K562 (cell line): Measurements from ENCODE around the gene MEX3D. TPM values are rescaled to one million over a fixed set of nuclear protein-coding genes. Genes with fewer than 3 reads are reported as not detected.

Source experiments
- ATAC-seq: fragments of 200-7000 bp; cut with Tn5 transposase; 3 replicates; pipeline ENCODE4 v1.9.1; 2020; ENCODE audit warnings: moderate library complexity
- BruUV-seq: library from RNA; stranded (reverse); fragments of 400-500 nt; replicated peaks from 2 replicates; lab custom pipeline; 2021; lab: Mats Ljungman, UMichigan
- CTCF ChIA-PET: fragments of 300-600 bp; formaldehyde crosslinking; extraction: SDS; loops from one replicate; lab custom pipeline; 2021; ENCODE audit warnings: low intra/inter-chr PET ratio; lab: Yijun Ruan, JAX
- POLR2A ChIA-PET: fragments of 300-600, 350-650 bp; sonication (Branson Sonifier 250); formaldehyde crosslinking; extraction: SDS; loops from one replicate; lab custom pipeline; 2021; ENCODE audit warnings: antibody characterized with exemption, inconsistent platforms; lab: Yijun Ruan, JAX
- DNase-seq, 4 experiments: peaks; one replicate each; pipeline versions ENCODE4 v3.0.0 to v3.0.0-alpha.2; 2011 to 2018; ENCODE audit warnings: low spot score in 3 of 4, mixed read lengths in 3 of 4; ENCODE audit errors: extremely low read depth in 1 of 4
- FAIRE-seq: peaks from 2 replicates; lab custom pipeline; 2011; peaks lifted over from hg19 to GRCh38; lab: Jason Lieb, UNC
- H2AFZ ChIP-seq: 2 replicates; pipeline ENCODE4 v1.6.0; 2011; ENCODE audit warnings: low read depth, low read length, control low read depth, inconsistent platforms
- H3K27ac ChIP-seq: fragments of 200-600 bp; 3 replicates; pipeline ENCODE4 v1.8.0; 2011; ENCODE audit warnings: low read depth, mild to moderate bottlenecking, control low read depth, inconsistent platforms, low read length, moderate library complexity, mixed read lengths; ENCODE audit errors: extremely low read depth
- H3K27me3 ChIP-seq, 2 experiments: fragments of 300-600 bp in 1 of 2; 2 replicates in 1 of 2; 3 replicates in 1 of 2; pipeline versions ENCODE4 v1.6.0 to v1.8.0; 2011; ENCODE audit warnings: inconsistent platforms in 2 of 2, low read length in 2 of 2, mild to moderate bottlenecking in 1 of 2, mixed read lengths in 1 of 2, moderate library complexity in 1 of 2; ENCODE audit not compliant: control insufficient read depth in 2 of 2, insufficient read depth in 2 of 2
- H3K36me3 ChIP-seq: fragments of 300-600 bp; 3 replicates; pipeline ENCODE4 v1.8.0; 2011; ENCODE audit warnings: mild to moderate bottlenecking, low read length, inconsistent platforms; ENCODE audit not compliant: control insufficient read depth, insufficient read depth
- H3K4me1 ChIP-seq, 2 experiments: fragments of 200-600 bp in 1 of 2; replicated peaks in 1 of 2; 2 replicates in 1 of 2; 3 replicates in 1 of 2; pipeline versions ENCODE4 v1.5.1 to v1.8.0; 2011; ENCODE audit warnings: inconsistent platforms in 2 of 2, low read length in 2 of 2, mild to moderate bottlenecking in 1 of 2, mixed read lengths in 1 of 2, moderate library complexity in 1 of 2; ENCODE audit not compliant: control insufficient read depth in 2 of 2, insufficient read depth in 2 of 2
- H3K4me2 ChIP-seq: 2 replicates; pipeline ENCODE4 v1.6.1; 2011; ENCODE audit warnings: low read length, control low read depth, inconsistent platforms, mixed read lengths; ENCODE audit not compliant: insufficient read depth
- H3K4me3 ChIP-seq: fragments of 200-600 bp; sonication (generic), shearing (Covaris generic); 2 replicates; pipeline ENCODE4 v1.5.1; 2016; ENCODE audit warnings: control low read depth, inconsistent platforms
- H3K79me2 ChIP-seq: fragments of 200-600 bp; 3 replicates; pipeline ENCODE4 v1.8.0; 2011; ENCODE audit warnings: low read length, inconsistent platforms; ENCODE audit not compliant: control insufficient read depth, insufficient read depth
- H3K9ac ChIP-seq, 2 experiments: 2 replicates each; pipeline versions ENCODE4 v1.6.0 to v1.6.1; 2011; ENCODE audit warnings: low read depth in 2 of 2, low read length in 2 of 2, control low read depth in 1 of 2, inconsistent platforms in 1 of 2, mild to moderate bottlenecking in 1 of 2, mixed read lengths in 1 of 2; ENCODE audit not compliant: insufficient read depth in 1 of 2
- H3K9me1 ChIP-seq: one replicate; pipeline ENCODE4 v1.6.0; 2011; ENCODE audit warnings: inconsistent platforms, mild to moderate bottlenecking, low read length, moderate library complexity; ENCODE audit not compliant: control insufficient read depth, insufficient read depth
- H3K9me3 ChIP-seq: replicated peaks from 2 replicates; pipeline ENCODE4 v1.5.1; 2011; ENCODE audit warnings: low read depth, low read length, inconsistent platforms; ENCODE audit not compliant: control insufficient read depth, insufficient read depth
- H4K20me1 ChIP-seq: replicated peaks from 2 replicates; pipeline ENCODE4 v1.6.1; 2011; ENCODE audit warnings: low read length, inconsistent platforms, mixed read lengths; ENCODE audit not compliant: control insufficient read depth, insufficient read depth
- CSDE1 ChIP-seq, 2 experiments: fragments of 450-650 bp; IDR thresholded peaks; 2 replicates each; pipeline ENCODE4 v1.6.1; 2016; ENCODE audit warnings: mild to moderate bottlenecking in 1 of 2
- FIP1L1 ChIP-seq: fragments of 200-400 bp; formaldehyde crosslinking; IDR thresholded peaks from 2 replicates; pipeline ENCODE4 v1.6.1; 2018; ENCODE audit warnings: mild to moderate bottlenecking, low read depth, low read length; ENCODE audit not compliant: poor library complexity, severe bottlenecking
- FOXA1 ChIP-seq: fragments of 450-650 bp; IDR thresholded peaks from 2 replicates; pipeline ENCODE4 v1.6.1; 2016; ENCODE audit warnings: mild to moderate bottlenecking, borderline replicate concordance
- NRF1 ChIP-seq, 2 experiments: fragments of 450-650 bp; IDR thresholded peaks in 1 of 2; conservative IDR thresholded peaks in 1 of 2; 2 replicates each; pipeline ENCODE4 v1.6.1; 2014; ENCODE audit warnings: mild to moderate bottlenecking in 2 of 2
- POLR2B ChIP-seq: fragments of 450-650 bp; IDR thresholded peaks from 2 replicates; pipeline ENCODE4 v1.6.1; 2018; ENCODE audit warnings: low read depth; ENCODE audit not compliant: partially characterized antibody
- TCF15 ChIP-seq: fragments of 250-450 bp; sonication (Bioruptor Pico); IDR thresholded peaks from 2 replicates; pipeline ENCODE4 v1.8.0; 2022; ENCODE audit warnings: moderate library complexity, mild to moderate bottlenecking, inconsistent platforms
- USF2 ChIP-seq: sonication (generic); formaldehyde crosslinking; IDR thresholded peaks from 2 replicates; pipeline ENCODE4 v1.5.0; 2020; ENCODE audit warnings: missing genetic modification reagents
- ZBTB33 ChIP-seq: sonication (generic); formaldehyde crosslinking; IDR thresholded peaks from 2 replicates; pipeline ENCODE4 v1.8.1; 2023; ENCODE audit warnings: mild to moderate bottlenecking, missing genetic modification reagents
- WGBS: fragments of 100-300 bp; shearing (Covaris generic); methylation state at CpG from one replicate; pipeline ENCODE4 v1.1.6; 2016; ENCODE audit warnings: low coverage, mixed read lengths; ENCODE audit not compliant: insufficient coverage; ENCODE audit errors: missing lambda C conversion rate; 5-methylcytosine and 5-hydroxymethylcytosine counted together
- in situ Hi-C: fragments of 300-500 bp; cut with MboI; formaldehyde crosslinking; loops from 4 replicates; pipeline ENCODE4 v1.15.0; 2018; ENCODE audit warnings: inconsistent platforms, mixed read lengths
- intact Hi-C: fragments of 100-400 bp; cut with micrococcal nuclease; formaldehyde crosslinking; loops from 2 replicates; pipeline ENCODE4 v1.14.2; 2022
- polyA plus RNA-seq, 8 experiments: library from polyadenylated mRNA; depleted of rRNA in 4 of 8; stranded (reverse) in 5 of 8; unstranded in 3 of 8; fragments of >200 nt; fragmentation: Nextera tagmentation in 2 of 8; fragmentation: Illumina TruSeq in 1 of 8; extraction: Ambion mirVana in 2 of 8; extraction: Trizol in 1 of 8; gene quantifications; 2 replicates each; pipeline versions ENCODE4 v1.2.1 to v1.2.3, GENCODE V29; 2011 to 2014; ENCODE audit warnings: inconsistent platforms in 1 of 8, missing spikeins in 1 of 8
- total RNA-seq, 7 experiments: library from RNA; depleted of rRNA in 6 of 7; stranded (reverse); fragments of >200 nt in 6 of 7; fragmentation: Illumina TruSeq in 2 of 7; extraction: Trizol in 2 of 7; gene quantifications; 2 replicates each; pipeline versions ENCODE4 v1.2.1 to v1.2.3, GENCODE V29; 2011 to 2021; ENCODE audit warnings: low replicate concordance in 1 of 7

MEX3D gene
- total and polyA plus RNA-seq, 9 of the 15 experiments (the other 6 are each of a cell fraction or from before 2014, with no cell fraction given) = 1.7 to 39.3 (median 5.7) TPM

GRCh38 chr19:1568320-1569019, at the start of gene MEX3D (continued):
- TF ChIP-seq FIP1L1 (peak; percentile 25), NRF1 (conservative IDR thresholded peaks at IDR 0.05 in 1 of 2, IDR thresholded peaks at IDR 0.05 in 1 of 2) (peak in 1 of 2 experiments; percentile 61; a peak in 1 of 4 replicates), USF2 (CRISPR knock-in tag) (peak; percentile 64)

GRCh38 chr19:1616875-1617274, 48.8 kb upstream of the MEX3D start:
- DNase-seq = no peak
- in situ Hi-C loops = no loop called here
- BruUV-seq = no TSS peak
- H2AFZ ChIP-seq = no peak overlapping the region
- H3K4me1 ChIP-seq = peaks cover 0 to 59% of the 10 kb centered on the region in 2 experiments; a peak in 2 of 5 replicates
- H3K9me1 ChIP-seq = no peaks in the 10 kb centered on the region
- H4K20me1 ChIP-seq = no peaks in the 10 kb centered on the region
- no peaks in the 10 kb centered on the region for H3K9me3 ChIP-seq
- H3K4me3 ChIP-seq = no peak overlapping the region
- no peaks in the 10 kb centered on the region for H3K27me3 ChIP-seq
- H3K4me2 ChIP-seq = no peak overlapping the region
- TF ChIP-seq FOXA1 (no peak), POLR2B (no peak), CSDE1 (IDR thresholded peaks at IDR 0.05) (no peak), TCF15 (CRISPR knock-in tag) (no peak), ZBTB33 (0 out of 2 replicates have a peak, but pooled peaks have one; percentile 39)
- FAIRE-seq = no peak
- ChIA-PET CTCF (no interaction called here), POLR2A (interaction anchor here (0.6 to 1.0 kb wide), 3 partner anchors 25 to 209 kb away, joined by 3 to 5 read pairs (median 3); no protein-coding TSS in a partner anchor)
- no peak for ATAC-seq
- no peaks in the 10 kb centered on the region; the same call in 2 of the 3 replicates for H3K79me2 ChIP-seq
- H3K27ac ChIP-seq = no peak overlapping the region
- WGBS = 78% methylated on average over 4 of the region's 4 CpGs
- intact Hi-C loops = no loop called here
- H3K9ac ChIP-seq = peak overlapping the region in 1 of 2 experiments; percentile 55; a peak in 1 of 4 replicates
- H3K36me3 ChIP-seq = peaks cover 96% of the 10 kb centered on the region
